ENCODE measurements around the gene FCN3.

DNA sequence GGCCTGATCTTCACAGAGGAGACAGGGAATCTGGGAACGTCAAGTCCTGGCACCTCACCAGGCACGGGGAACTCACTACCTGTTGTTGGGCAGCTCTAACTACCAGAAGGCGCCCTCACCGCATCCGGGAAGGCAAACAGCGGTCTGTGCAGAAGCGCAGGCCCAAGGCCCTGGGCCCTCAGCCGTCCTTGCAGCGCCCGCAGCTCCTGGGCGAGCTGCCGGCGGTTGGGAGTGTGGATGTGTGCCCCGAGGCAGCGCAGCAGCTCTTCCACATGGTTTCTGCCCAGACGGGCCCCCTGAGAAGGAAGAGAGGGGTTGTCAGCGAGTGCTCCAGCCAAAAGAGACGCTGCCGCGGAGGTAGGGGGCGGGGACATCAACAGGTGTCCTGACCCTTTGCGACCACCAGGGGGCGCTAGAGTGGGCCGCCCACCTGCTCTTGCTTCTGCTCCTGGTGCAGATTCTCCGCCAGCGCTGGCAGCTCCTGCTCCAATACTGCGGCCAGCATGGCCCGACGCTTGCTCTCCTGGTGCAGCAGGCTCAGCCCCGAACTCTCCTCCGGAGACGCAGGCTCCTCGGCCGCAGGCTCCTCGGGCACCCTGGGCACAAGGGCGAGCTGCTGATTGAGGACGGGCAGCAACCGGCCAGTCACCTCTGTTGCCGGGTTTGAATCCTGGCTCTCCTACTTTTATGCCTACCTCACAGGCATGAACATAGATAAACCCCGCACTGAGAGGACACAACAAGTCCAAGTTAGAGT, 17.2 kb downstream of the FCN3 start:
- TF ChIP-seq CTCF (IDR thresholded peaks at IDR 0.05) = peak; percentile 95 to 100 (median 96)
- TF ChIP-seq POLR2A (IDR thresholded peaks at IDR 0.05) = no peak
